DND-41 (cell line): ENCODE measurements around the gene RGL1.

ENCODE experiments used
- EZH2 ChIP-seq: IDR thresholded peaks from 3 replicates; pipeline ENCODE4 v1.6.1; 2012; ENCODE audit warnings: borderline replicate concordance, low read depth, mild to moderate bottlenecking, moderate library complexity, low read length, inconsistent platforms; ENCODE audit not compliant: severe bottlenecking
- TF ChIP-seq, protein P1 (sequence below): IDR thresholded peaks from 2 replicates; pipeline ENCODE4 v1.5.1; 2012; ENCODE audit warnings: borderline replicate concordance, low read length, moderate library complexity, mild to moderate bottlenecking; ENCODE audit not compliant: poor library complexity, severe bottlenecking; ENCODE audit errors: extremely low read depth

- no peak for TF ChIP-seq EZH2
- TF ChIP-seq, protein P1, sequence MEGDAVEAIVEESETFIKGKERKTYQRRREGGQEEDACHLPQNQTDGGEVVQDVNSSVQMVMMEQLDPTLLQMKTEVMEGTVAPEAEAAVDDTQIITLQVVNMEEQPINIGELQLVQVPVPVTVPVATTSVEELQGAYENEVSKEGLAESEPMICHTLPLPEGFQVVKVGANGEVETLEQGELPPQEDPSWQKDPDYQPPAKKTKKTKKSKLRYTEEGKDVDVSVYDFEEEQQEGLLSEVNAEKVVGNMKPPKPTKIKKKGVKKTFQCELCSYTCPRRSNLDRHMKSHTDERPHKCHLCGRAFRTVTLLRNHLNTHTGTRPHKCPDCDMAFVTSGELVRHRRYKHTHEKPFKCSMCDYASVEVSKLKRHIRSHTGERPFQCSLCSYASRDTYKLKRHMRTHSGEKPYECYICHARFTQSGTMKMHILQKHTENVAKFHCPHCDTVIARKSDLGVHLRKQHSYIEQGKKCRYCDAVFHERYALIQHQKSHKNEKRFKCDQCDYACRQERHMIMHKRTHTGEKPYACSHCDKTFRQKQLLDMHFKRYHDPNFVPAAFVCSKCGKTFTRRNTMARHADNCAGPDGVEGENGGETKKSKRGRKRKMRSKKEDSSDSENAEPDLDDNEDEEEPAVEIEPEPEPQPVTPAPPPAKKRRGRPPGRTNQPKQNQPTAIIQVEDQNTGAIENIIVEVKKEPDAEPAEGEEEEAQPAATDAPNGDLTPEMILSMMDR = no peak
Observed at GRCh38 chr1:183977717-183978116, 172.8 kb downstream of the RGL1 start.
